ENCODE results near the gene ITGA8. TPM values are rescaled to one million over a fixed set of nuclear protein-coding genes. Genes with fewer than 3 reads are reported as not detected.
"Not testable (repeated sequence)": the region's sequence is repeated elsewhere in the genome, so short reads cannot be mapped to it uniquely, and the experiment has no call there.

Gene ITGA8
- total RNA-seq, 3 donors from 2014 or later: not detected

DNA sequence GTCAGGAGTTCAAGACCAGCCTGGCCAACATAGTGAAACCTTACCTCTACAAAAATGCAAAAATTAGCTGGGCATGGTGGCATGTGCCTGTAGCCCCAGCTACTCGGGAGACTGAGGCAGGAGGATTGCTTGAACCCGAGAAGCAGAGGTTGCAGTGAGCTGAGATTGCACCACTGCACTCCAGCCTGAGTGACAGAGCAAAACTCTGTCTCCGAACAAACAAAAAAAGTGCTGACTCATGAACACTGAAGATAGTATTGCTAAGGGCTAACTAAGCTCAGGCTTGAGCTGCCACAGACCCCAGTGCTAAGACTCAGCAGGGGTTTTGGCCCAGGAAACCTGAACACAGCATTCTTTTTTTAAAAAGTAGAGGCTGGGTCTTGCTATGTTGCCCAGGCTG, 162.6 kb downstream of the ITGA8 start:
- not testable (repeated sequence) for H3K4me1 Mint-ChIP-seq (ENCODE audit: low read depth); H3K9me3 Mint-ChIP-seq; DNase-seq

DNA sequence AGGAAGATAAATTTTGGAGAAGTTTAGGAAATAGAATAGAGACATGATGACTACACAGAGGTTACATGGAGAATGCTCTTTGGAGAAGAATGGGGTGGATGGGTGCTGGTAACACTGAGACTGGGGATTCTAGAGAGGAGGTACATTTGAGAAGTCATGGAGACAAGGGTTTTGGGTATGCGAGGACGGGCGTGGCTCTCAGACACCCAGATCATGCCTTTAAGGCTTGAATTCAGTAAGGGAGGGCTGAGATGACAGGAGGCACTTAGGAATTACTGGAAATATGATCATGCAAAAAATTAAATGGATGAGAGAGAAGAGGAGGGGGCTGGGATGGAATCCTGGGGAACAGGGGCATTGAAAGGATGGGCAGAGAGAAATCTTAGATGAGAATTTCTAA, 168.8 kb downstream of the ITGA8 start:
- Mint-ChIP-seq H3K27me3 (ENCODE audit: low read depth) (peaks cover 3% of the 10 kb centered on the region), H3K9me3 (peaks cover 4% of the 10 kb centered on the region), H3K36me3 (ENCODE audit: insufficient read depth) (no peaks in the 10 kb centered on the region), H3K4me1 (ENCODE audit: low read depth) (no peaks in the 10 kb centered on the region), H3K4me3 (no peak overlapping the region)
- no peak for DNase-seq
- ATAC-seq: no peak

More for the DNA sequence above, 162.6 kb downstream of the ITGA8 start:
- not testable (repeated sequence) for H3K36me3 Mint-ChIP-seq (ENCODE audit: insufficient read depth); H3K4me3 Mint-ChIP-seq; ATAC-seq; H3K27me3 Mint-ChIP-seq (ENCODE audit: low read depth)

DNA sequence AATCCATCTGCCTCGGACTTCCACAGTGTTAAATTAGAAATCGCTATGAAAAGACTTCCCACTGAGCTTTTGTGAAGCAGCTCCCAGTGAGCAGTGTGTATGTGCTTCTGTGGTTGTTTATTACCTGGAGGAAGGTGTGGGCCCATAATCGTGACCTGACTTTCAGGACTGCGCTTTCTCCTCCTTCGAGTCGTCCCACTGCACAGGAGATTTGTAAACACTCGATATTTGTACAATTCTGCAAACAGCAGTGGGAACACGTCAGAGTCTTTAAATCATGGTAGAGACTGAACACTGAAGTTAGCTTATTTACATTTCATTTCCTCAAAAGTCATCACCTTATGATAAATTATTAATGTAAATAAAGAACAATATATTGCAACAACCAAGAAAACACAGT, 171.4 kb downstream of the ITGA8 start:
- DNase-seq (no peak), ATAC-seq (no peak)
- peaks cover 8% of the 10 kb centered on the region for H3K9me3 Mint-ChIP-seq
- no peaks in the 10 kb centered on the region for H3K36me3 Mint-ChIP-seq (ENCODE audit: insufficient read depth)
- H3K27me3 Mint-ChIP-seq (ENCODE audit: low read depth): peaks cover 5% of the 10 kb centered on the region
- no peak overlapping the region for H3K4me3 Mint-ChIP-seq
- no peaks in the 10 kb centered on the region for H3K4me1 Mint-ChIP-seq (ENCODE audit: low read depth)

DNA sequence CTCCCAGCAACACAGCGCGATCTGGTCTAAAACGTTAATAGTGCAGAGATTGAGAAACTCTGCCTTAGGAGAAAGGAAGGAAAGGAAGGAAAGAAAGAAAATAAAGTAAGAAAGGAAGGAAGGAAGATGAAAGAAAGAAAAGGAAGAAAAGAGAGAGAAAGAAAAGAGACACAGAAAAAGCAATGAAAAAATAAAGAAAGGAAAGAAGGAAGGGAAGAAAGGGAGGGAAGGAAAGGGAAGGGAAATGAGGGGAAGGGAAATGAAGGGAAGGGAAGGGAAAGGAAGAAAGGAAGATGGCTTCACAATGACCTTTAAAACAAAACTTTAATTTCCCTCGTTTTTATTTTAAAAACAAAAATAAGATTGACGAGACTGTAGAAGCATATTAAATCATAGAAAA, 173.1 kb downstream of the ITGA8 start:
- Mint-ChIP-seq H3K27me3 (ENCODE audit: low read depth) (peaks cover 7% of the 10 kb centered on the region), H3K4me3 (no peak overlapping the region), H3K36me3 (ENCODE audit: insufficient read depth) (no peaks in the 10 kb centered on the region), H3K9me3 (peaks cover 10% of the 10 kb centered on the region), H3K4me1 (ENCODE audit: low read depth) (no peaks in the 10 kb centered on the region)
- DNase-seq (no peak), ATAC-seq (no peak)

DNA sequence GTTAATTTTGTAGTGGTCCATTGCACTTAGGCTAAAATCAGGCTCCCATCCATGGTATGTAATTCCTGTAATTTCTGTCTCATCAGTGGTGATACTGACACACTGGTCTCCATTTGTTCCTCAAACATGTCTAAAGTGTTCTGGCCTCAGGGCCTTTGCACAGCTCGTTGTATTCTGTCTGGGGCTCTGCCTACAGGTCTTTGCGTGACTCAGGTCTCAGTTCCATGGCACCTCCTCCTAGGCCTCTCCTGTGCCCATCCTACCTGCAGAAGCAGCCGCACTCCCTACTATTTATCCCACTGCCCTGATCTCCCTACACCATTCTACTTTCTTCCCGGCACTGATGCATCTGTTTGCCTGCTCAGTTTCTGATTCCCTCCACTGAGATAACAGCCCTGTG, 173.8 kb downstream of the ITGA8 start:
- H3K27me3 Mint-ChIP-seq (ENCODE audit: low read depth): peaks cover 7% of the 10 kb centered on the region
- H3K36me3 Mint-ChIP-seq (ENCODE audit: insufficient read depth): no peaks in the 10 kb centered on the region
- ATAC-seq (no peak), DNase-seq (no peak)
- no peak overlapping the region for H3K4me3 Mint-ChIP-seq
- H3K9me3 Mint-ChIP-seq: peaks cover 10% of the 10 kb centered on the region
- no peaks in the 10 kb centered on the region for H3K4me1 Mint-ChIP-seq (ENCODE audit: low read depth)

DNA sequence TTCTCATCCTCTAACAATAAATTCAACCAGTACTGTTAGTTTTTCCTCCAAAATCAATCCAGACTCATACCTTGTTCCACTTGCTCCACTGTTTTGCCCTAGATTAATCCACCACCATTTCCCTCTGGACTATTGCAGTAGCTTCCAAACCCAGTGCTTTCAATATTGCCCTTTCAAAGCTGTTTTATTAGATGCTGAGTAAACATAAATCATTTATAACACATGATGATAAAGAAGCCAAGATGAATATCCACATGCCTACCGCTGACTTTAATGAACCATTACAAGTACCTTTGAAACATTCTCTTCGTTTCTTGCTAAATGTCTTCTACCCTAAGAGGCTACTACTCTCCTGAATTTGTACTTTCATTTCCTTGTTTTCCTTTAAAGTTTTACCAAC, 174.5 kb downstream of the ITGA8 start:
- H3K27me3 Mint-ChIP-seq (ENCODE audit: low read depth): peaks cover 7% of the 10 kb centered on the region
- no peaks in the 10 kb centered on the region for H3K36me3 Mint-ChIP-seq (ENCODE audit: insufficient read depth)
- H3K9me3 Mint-ChIP-seq: peaks cover 10% of the 10 kb centered on the region
- no peaks in the 10 kb centered on the region for H3K4me1 Mint-ChIP-seq (ENCODE audit: low read depth)
- ATAC-seq (no peak), DNase-seq (no peak)
- no peak overlapping the region for H3K4me3 Mint-ChIP-seq

DNA sequence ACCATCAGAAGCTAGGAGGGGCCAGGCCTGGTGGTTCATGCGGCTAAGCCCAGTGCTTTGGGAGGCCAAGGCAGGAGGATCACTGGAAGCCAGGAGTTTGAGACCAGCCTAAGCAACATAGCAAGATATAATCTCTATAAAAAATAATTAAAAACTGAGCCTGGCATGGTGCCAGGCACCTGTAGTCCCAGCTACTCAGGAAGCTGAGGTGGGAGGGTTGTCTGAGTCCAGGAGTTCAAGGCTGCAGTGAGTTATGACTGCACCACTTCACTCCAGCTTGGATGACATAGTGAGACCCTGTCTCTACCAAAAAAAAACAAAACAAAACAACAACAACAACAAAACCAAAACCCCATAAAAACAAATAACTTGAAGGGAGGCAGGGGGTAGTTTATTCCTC, 175.7 kb downstream of the ITGA8 start:
- Mint-ChIP-seq H3K4me3 (no peak overlapping the region), H3K9me3 (peaks cover 15% of the 10 kb centered on the region), H3K36me3 (ENCODE audit: insufficient read depth) (no peaks in the 10 kb centered on the region), H3K4me1 (ENCODE audit: low read depth) (no peaks in the 10 kb centered on the region), H3K27me3 (ENCODE audit: low read depth) (peaks cover 7% of the 10 kb centered on the region)
- ATAC-seq (no peak), DNase-seq (no peak)

DNA sequence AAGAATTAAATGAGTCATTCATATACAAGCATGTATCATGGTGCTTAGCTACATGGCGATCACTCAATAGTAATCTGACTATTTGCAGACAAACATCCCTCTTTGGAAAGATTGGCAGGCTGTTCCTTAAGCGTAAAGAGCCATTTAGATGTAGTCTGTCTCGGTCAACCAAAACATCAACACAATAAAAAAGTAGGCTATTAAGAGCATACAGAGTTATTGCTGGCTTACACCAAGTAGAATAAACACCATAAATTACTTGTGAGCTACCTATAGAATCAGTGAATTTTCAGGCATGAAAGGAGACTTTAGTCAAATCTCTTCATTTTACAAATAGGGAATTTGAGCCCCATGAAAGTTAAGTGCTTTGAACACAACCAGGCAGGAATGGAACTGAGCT, 176.9 kb downstream of the ITGA8 start:
- Mint-ChIP-seq H3K9me3 (peaks cover 15% of the 10 kb centered on the region), H3K27me3 (ENCODE audit: low read depth) (peaks cover 7% of the 10 kb centered on the region), H3K36me3 (ENCODE audit: insufficient read depth) (no peaks in the 10 kb centered on the region), H3K4me3 (no peak overlapping the region), H3K4me1 (ENCODE audit: low read depth) (no peaks in the 10 kb centered on the region)
- ATAC-seq (no peak), DNase-seq (no peak)

DNA sequence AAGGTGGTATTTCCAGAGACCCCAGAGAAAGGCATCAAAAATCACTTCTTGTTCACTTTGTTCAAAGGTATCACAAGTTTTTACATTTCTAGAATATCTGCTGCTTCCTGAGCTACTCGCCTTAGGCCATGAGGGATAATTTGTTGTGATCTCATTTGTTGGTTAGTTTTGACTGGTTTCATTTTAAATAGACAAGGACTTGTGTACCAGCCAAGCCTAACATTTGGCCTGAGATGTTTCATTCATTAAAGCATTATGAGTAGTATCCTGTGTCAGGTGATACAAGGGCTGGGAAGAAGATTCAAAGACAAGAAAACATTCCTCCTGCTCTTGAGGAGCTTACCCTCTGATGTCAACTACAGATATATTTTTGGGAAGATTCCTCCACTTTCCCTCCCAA, 178.3 kb downstream of the ITGA8 start:
- Mint-ChIP-seq H3K4me3 (no peak overlapping the region), H3K36me3 (ENCODE audit: insufficient read depth) (no peaks in the 10 kb centered on the region), H3K9me3 (peaks cover 15% of the 10 kb centered on the region), H3K4me1 (ENCODE audit: low read depth) (no peaks in the 10 kb centered on the region), H3K27me3 (ENCODE audit: low read depth) (peaks cover 4% of the 10 kb centered on the region)
- no peak for ATAC-seq
- DNase-seq: no peak

DNA sequence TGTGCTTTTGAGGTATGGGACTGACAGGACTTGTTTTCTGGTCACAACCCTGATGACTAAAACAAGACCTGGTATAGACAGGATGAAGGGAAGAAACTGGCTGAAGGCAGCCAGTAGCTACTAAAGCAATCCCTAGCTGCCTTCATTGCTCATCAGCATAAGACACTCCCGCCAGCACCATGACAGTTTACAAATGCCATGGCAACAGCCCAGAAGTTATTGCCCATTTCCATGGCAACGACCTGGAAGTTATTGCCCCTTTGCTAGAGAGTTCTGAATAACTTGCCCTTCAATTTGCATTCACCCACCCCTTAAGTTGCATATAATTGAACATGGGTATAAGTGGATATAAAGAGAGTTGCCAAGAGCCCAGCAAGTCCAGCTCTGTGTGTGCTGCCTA, 179.0 kb downstream of the ITGA8 start:
- DNase-seq (no peak), ATAC-seq (no peak)
- Mint-ChIP-seq H3K4me3 (no peak overlapping the region), H3K4me1 (ENCODE audit: low read depth) (no peaks in the 10 kb centered on the region), H3K9me3 (peaks cover 15% of the 10 kb centered on the region), H3K36me3 (ENCODE audit: insufficient read depth) (no peaks in the 10 kb centered on the region), H3K27me3 (ENCODE audit: low read depth) (peaks cover 4% of the 10 kb centered on the region)

DNA sequence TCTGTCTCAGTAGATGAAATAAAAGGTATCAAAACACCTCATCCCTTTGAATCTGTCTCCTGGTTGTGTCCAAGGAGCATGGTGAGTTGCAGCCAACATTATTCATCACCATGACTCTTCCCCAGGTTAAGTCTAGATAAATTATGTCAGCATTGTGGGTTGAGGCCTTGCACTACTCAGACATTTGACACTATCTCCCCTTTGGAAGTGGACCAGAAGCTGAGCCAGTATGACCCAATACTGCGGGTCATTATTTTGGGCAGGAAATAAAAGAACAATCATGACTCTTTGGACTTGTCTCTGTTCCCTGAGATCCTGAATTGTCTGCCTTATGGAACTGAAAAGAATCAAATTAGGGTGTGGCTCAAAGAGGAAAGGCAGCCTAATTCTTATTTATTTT, 180.5 kb downstream of the ITGA8 start:
- Mint-ChIP-seq H3K27me3 (ENCODE audit: low read depth) (peaks cover 1% of the 10 kb centered on the region), H3K4me1 (ENCODE audit: low read depth) (no peaks in the 10 kb centered on the region), H3K9me3 (peaks cover 12% of the 10 kb centered on the region), H3K36me3 (ENCODE audit: insufficient read depth) (no peaks in the 10 kb centered on the region), H3K4me3 (no peak overlapping the region)
- ATAC-seq (no peak), DNase-seq (no peak)

DNA sequence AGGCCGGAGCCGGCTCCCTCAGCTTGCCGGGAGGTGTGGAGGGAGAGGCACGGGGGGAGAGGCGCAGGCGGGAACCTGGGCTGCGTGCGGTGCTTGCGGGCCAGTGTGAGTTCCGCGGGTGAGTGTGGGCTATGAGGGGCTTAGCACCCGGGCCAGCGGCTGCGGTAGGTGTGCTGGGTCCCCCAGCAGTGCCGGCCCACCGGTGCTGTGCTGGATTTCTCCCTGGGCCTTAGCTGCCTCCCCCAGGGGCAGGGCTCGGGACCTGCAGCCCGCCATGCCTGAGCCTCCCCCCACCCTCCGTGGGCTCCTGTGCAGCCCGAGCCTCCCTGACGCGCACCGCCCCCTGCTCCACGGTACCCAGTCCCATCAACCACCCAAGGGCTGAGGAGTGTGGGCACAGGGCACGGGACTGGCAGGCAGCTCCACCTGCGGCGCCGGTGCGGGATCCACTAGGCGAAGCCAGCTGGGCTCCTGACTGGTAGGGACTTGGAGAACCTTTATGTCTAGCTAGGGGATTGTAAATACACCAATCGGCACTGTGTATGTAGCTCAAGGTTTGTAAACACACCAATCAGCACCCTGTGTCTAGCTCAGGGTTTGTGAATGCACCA, 184.7 kb downstream of the ITGA8 start:
- H3K27me3 Mint-ChIP-seq (ENCODE audit: low read depth): not testable (repeated sequence)

DNA sequence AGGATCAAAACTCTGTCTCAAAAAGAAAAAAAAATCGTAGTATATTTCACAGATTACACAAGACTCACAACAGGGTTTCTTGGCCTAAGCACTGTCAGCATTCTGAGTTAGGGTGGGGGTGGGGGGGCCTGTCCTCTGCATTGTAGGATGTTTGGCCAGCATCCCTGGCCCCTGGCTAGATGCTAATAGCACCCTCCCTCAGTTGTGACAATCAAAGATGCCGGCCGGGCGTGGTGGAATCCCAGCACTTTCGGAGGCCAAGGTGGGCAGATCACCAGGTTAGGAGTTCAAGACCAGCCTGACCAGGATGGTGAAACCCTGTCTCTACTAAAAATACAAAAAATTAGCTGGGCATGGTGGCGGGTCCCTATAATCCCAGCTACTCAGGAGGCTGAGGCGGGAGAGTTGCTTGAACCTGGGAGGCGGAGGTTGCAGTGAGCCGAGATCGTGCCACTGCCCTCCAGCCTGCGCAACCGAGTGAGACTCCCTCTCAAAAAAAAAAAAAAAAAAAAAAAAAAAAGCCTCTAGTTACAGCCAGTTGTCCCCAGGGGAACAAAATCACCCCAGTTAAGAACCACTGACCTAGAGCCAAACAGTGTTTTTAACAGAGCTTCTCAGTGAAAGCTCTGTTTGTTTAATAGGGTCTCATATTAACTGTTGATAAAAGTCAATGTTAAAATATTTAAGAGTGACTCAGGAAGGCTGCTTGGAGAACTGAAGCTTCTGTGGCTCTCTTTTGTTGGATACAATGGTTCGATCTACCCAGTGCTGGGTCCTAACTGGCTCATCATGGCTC, 187.6 kb downstream of the ITGA8 start:
- no peak for DNase-seq
- ATAC-seq: no peak

More for the DNA sequence above, 184.7 kb downstream of the ITGA8 start:
- ATAC-seq; H3K9me3 Mint-ChIP-seq; H3K36me3 Mint-ChIP-seq (ENCODE audit: insufficient read depth); DNase-seq; H3K4me1 Mint-ChIP-seq (ENCODE audit: low read depth); H3K4me3 Mint-ChIP-seq: not testable (repeated sequence)

DNA sequence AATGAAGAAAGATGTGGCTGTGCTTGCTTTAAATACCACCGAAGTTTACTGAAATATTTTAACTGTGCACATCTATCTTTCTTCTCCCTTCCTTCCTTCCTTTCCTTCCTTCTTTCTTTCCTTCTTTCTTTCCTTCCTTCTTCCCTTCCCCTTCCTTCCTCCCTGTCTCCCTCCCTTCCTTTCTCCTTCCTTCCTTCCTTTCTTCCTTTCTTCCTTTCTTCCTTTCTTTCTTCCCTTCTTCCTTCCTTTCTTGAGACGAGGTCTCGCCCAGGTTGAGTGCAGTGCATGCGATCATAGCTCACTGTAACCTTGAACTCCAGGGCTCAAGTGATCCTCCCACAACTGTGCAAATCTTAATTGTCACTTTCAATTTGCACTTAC, 190.9 kb downstream of the ITGA8 start:
- H3K36me3 Mint-ChIP-seq (ENCODE audit: insufficient read depth): no peaks in the 10 kb centered on the region
- H3K27me3 Mint-ChIP-seq (ENCODE audit: low read depth): peaks cover 7% of the 10 kb centered on the region
- no peak overlapping the region for H3K4me3 Mint-ChIP-seq
- DNase-seq (no peak), ATAC-seq (no peak)
- no peaks in the 10 kb centered on the region for H3K9me3 Mint-ChIP-seq
- H3K4me1 Mint-ChIP-seq (ENCODE audit: low read depth): no peaks in the 10 kb centered on the region

More for the DNA sequence above, 187.6 kb downstream of the ITGA8 start:
- Mint-ChIP-seq H3K9me3 (no peaks in the 10 kb centered on the region), H3K4me1 (ENCODE audit: low read depth) (no peaks in the 10 kb centered on the region), H3K27me3 (ENCODE audit: low read depth) (no peaks in the 10 kb centered on the region), H3K36me3 (ENCODE audit: insufficient read depth) (no peaks in the 10 kb centered on the region), H3K4me3 (no peak overlapping the region)

DNA sequence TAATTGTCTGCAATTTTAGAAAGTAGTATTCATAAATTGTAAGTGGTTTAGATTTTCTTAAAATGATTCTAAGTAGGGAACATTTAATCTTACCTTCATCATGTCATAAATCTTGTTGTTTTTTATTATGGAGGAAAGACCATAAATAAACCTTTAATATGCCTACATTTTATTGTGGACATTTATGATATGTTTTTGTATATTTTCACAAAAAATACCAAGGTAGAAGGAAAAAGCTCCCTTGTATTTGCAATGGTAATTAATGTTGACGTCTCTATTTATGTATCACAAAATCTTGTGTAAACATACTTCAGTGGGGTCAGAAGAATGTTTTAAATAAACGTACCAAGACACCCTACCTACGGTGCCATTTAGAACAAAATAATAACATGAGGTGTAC, 193.0 kb downstream of the ITGA8 start:
- ATAC-seq (no peak), DNase-seq (no peak)
- Mint-ChIP-seq H3K36me3 (ENCODE audit: insufficient read depth) (no peaks in the 10 kb centered on the region), H3K27me3 (ENCODE audit: low read depth) (peaks cover 7% of the 10 kb centered on the region), H3K4me3 (no peak overlapping the region), H3K4me1 (ENCODE audit: low read depth) (no peaks in the 10 kb centered on the region), H3K9me3 (no peaks in the 10 kb centered on the region)
